ENCODE results near the gene KSR2. TPM values are rescaled to one million over a fixed set of nuclear protein-coding genes. Genes with fewer than 3 reads are reported as not detected.

Gene KSR2
- total RNA-seq, 1 donor from 2014 or later: under 0.01 TPM

GRCh38 chr12:117404203-117404853 is 564.5 kb downstream of the KSR2 start:
- H3K27ac ChIP-seq (ENCODE audit: low read depth, low read length): no peak overlapping the region
- H3K27me3 ChIP-seq (ENCODE audit: control insufficient read depth in 3 of 3, insufficient read depth in 3 of 3, low read length in 3 of 3): no peaks in the 10 kb centered on the region
- peaks cover 25 to 37% (median 28%) of the 10 kb centered on the region in 3 donors for H3K4me1 ChIP-seq (ENCODE audit: control insufficient read depth in 3 of 3, insufficient read depth in 3 of 3, low read length in 3 of 3)
- H3K9me3 ChIP-seq (ENCODE audit: control insufficient read depth in 3 of 3, low read length in 3 of 3): no peaks in the 10 kb centered on the region
- no peak overlapping the region for H3K4me3 ChIP-seq (ENCODE audit: low read length in 3 of 3)
- no peak overlapping the region for H3K9ac ChIP-seq (ENCODE audit: low read depth in 1 of 3, low read length in 3 of 3)
- peaks cover 0 to 2% (median 0%) of the 10 kb centered on the region in 3 donors for H3K36me3 ChIP-seq (ENCODE audit: control insufficient read depth in 3 of 3, insufficient read depth in 3 of 3, low read length in 3 of 3)

GRCh38 chr12:117403586-117404139 is 565.1 kb downstream of the KSR2 start:
- Histone ChIP-seq H3K9me3 (ENCODE audit: control insufficient read depth in 3 of 3, low read length in 3 of 3) (no peaks in the 10 kb centered on the region), H3K36me3 (ENCODE audit: control insufficient read depth in 3 of 3, insufficient read depth in 3 of 3, low read length in 3 of 3) (peaks cover 0 to 2% (median 0%) of the 10 kb centered on the region in 3 donors), H3K27me3 (ENCODE audit: control insufficient read depth in 3 of 3, insufficient read depth in 3 of 3, low read length in 3 of 3) (no peaks in the 10 kb centered on the region), H3K9ac (ENCODE audit: low read depth in 1 of 3, low read length in 3 of 3) (no peak overlapping the region), H3K4me1 (ENCODE audit: control insufficient read depth in 3 of 3, insufficient read depth in 3 of 3, low read length in 3 of 3) (peaks cover 18 to 30% (median 25%) of the 10 kb centered on the region in 3 donors), H3K27ac (ENCODE audit: low read depth, low read length) (no peak overlapping the region), H3K4me3 (ENCODE audit: low read length in 3 of 3) (no peak overlapping the region)

Other genes starting within 250 kb of the KSR2 start
- 16.7 TPM for gene RFC5, start 47.7 kb upstream of the KSR2 start, total RNA-seq
- 96.6 TPM for gene WSB2, start 92.2 kb upstream of the KSR2 start, total RNA-seq
- 20.4 TPM for gene VSIG10, start 135.0 kb upstream of the KSR2 start, total RNA-seq
- 124 TPM for gene PEBP1, start 167.1 kb upstream of the KSR2 start, total RNA-seq

Measured in skeletal muscle tissue (tissue), 4 donors.